Amniotic epithelial cell (primary cell): Measurements from ENCODE around the gene ANGEL2.
A peak's percentile ranks its signal among the peaks of the same experiment; 100 is the strongest.
"Not testable (repeated sequence)": the region's sequence is repeated elsewhere in the genome, so short reads cannot be mapped to it uniquely, and the experiment has no call there.

Source experiments
- DNase-seq: peaks from one replicate; pipeline ENCODE4 v3.0.0-alpha.2; 2010; ENCODE audit warnings: low read depth

The ANGEL2 gene, protein sequence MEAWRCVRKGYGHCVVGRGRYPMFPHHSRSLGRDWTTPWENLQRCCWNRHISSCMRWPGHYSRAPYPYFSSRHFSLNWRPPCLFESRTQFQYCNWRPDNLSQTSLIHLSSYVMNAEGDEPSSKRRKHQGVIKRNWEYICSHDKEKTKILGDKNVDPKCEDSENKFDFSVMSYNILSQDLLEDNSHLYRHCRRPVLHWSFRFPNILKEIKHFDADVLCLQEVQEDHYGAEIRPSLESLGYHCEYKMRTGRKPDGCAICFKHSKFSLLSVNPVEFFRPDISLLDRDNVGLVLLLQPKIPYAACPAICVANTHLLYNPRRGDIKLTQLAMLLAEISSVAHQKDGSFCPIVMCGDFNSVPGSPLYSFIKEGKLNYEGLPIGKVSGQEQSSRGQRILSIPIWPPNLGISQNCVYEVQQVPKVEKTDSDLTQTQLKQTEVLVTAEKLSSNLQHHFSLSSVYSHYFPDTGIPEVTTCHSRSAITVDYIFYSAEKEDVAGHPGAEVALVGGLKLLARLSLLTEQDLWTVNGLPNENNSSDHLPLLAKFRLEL

DNA sequence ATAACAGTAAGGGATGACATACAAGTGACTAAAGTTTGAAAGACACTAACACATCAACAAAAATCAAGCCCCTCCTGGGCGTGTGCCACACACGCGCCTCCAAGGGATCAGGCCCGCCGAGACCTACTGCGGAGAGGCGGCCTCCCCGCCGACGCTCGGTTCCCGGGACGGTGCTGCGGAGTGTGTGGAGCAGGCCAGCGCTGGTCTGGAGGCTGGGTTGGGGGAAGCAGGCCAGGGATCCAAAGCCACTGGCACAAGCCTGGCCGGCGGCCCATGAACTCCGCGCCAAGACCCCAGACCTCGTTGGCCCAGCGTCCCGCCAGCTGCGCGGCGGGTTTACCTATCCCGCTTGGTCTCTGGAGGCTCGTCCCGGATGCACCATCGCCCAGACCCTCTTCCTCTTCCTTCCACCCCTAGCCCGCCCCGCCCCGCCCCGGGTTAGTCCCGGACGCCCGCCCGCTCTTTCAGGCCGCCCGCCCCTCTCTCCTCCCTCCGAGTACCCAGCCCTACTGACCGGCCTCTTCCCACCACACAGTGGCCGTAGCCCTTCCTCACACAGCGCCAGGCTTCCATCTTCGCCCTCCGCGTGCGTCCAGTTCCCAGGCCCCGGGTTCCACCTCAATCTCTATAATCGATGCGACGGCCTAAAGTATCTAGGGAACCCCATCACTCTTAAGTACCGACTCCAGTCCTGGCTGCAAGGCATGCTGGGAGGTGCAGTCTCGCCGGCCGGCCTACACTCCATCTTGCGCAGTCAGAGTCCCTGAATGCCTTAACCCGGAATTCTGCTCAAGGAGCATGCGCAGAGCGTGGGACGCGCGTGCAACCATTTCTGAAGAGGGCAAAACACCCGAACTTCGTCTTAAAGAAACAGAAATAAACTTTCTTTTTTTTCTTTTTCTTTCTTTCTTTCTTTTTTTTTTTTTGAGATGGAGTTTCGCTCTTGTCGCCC, at the start of gene ANGEL2:
Gene ANGEL2 (minus strand): TSS at position 769 of the 952 bp plus-strand sequence. CDS start 196 bp downstream, at position 573.
- DNase-seq = peak; percentile 97

DNA sequence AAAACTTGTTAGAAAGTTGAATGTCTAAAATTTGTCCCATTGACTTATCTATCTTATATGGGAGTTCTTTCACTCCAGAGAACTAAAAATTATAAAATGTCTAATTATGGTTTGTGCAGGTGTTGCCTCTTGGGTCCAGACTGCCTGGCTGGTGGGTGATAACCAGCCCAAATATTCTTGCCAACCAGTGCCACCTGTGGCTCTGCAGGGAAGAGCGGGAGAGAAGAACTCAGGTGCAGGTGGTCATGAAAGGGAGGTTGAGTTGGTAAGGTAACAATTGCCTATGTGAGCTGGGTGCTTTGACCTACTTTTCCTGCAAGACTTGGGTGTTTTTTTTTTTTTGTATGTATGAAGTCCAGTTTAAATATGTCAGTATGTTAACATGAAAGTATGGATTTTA, 45.6 kb upstream of the ANGEL2 start:
- no peak for DNase-seq

DNA sequence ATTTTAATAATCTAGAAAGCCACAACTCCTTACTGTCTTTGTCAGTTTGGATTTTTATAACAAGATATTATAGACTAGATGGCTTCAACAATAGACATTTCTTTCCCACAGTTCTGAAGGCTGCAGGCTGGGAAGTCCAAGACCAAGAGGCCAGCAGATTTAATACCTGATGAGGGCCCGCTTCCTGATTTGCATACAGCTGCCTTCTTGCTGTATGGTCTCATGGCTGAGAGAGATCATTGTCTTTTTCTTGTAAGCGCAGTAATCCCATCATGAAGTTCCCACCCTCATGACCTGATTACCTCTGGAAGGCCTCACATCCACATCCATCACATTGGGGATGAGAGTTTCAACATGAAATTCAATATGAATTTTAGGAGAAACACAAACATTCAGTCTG, 45.2 kb upstream of the ANGEL2 start:
- no peak for DNase-seq

- DNase-seq = no peak
Observed at GRCh38 chr1:213057264-213058059, 41.8 kb upstream of the ANGEL2 start.

- no peak for DNase-seq
Observed at GRCh38 chr1:213055767-213056166, 40.1 kb upstream of the ANGEL2 start.

DNA sequence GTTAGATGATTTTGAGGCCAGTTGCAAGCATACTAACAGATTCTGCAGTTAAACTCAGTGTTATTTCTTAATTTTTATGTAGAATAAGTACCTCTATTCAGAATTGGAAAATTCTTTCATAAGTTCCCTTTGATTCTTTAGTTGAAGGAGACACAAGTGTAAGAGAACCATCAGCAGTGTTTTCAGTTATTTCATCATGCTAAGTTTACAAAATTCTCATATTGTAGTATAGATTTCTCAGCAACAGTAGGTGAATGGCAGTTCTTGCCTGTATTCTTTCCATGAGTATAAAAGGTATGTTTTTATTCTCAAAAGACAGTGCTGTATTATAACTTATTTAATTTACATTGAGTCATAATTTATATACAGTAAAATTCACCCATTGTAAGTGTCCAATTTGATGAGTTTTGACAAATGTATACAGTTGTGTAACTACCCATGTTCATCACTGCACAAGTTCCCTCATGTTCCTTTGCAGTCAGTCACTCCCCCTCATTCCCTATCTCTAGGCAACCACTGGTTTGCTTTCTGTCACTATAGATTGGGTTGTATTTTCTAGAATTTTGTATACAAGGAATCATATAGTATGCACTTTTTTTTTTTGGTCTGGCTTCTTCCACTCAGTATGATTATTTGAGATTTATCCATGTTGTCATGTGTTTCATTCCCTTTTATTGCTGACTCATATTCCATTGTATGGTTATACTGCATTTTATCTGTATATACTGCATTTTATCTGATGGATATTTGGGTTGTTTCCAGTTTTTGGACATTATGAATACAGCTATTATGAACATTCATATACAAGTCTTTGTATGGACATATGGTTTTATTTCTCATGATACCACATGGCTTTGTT, 39.3 kb upstream of the ANGEL2 start:
- DNase-seq = peak; percentile 63

DNA sequence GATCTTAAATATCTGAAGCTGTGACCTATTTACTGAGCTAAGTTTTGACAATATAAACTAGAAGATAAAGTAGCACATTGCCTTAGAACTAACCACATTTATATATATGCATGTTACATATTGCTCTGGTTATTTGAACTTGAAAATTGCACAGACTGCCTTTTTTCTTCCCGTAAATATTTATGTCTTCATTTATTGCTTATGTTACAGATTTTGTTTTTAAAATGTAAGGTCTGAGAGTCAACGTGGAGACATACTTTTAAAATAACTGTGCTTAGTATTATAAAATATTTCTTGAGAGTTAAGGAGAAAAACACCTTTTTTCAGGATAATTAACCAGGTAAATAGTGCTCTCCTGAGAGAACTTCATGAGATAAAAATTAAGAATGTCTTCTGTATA, 38.5 kb upstream of the ANGEL2 start:
- no peak for DNase-seq

DNA sequence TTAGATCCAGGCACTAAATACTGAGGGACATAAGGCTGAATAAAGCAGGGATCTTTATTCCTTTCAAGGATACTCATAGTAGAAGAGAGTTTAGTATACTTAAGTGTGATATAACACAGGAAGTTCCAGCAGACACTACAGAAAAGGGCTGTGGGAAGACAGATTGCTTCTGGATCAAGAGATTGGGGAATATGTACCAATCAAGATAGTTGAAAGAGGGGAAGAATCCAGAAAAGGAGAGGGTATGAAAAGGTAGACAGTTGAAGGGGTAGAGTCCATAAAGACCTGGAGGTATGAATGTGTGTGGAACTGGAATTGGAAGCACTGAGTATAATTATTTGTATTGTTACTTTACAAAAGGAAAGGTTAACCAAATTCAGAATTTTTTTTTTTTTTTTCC, 37.8 kb upstream of the ANGEL2 start:
- DNase-seq = no peak

DNA sequence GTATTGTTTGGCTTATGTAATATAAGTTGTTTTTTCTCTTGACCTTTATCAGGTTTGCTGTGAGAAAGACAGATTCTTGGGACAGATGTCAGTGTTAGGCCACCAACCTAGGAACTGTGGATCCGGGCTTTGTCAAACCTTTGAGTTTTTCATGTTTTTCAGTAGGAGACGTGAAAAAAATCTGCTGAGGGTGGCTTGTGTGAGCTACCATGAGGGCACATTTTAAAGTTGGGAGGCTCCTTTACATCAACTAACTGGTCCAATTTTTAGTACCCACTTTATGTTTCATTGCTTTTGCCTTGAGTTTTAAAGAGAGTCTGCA, 36.2 kb upstream of the ANGEL2 start:
- no peak for DNase-seq

DNA sequence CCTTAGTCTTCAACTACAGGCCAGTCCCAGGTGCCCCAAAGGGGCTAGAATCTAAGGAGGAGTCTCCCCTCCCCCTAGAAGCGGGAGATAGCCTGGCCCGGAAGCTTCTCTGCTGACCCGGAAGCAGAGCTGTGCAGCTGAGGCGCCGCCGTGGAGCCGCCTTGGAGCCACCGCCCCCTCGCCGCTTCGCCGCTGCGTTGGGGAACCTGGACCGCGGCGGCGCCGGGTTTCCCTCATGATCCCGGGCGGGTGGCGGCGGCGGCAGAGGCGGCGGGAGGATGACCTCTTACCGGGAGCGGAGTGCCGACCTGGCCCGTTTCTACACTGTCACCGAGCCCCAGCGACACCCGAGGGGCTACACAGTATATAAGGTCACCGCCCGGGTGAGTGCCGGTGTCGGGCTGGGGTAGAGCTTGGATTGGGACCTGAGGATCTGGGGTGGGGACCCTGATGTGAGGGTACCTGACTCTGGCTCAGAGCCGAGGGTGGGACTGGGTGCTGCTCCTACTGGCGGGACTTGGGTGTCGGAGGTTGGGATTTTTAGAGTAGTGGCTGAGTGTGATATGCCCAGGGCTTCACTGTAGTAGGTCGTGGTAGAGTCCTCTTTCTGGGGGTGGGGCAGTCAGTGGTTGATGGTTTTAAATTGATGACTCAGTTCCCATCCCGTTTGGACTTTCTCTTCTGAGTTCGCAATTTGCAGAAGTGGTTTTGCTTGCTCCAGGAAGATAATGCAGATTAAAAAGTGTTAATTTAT, 35.6 kb upstream of the ANGEL2 start, which contains the start of gene RPS6KC1:
Gene RPS6KC1 (plus strand): TSS at position 115 of the 754 bp plus-strand sequence. CDS start 164 bp downstream, at position 279.
- DNase-seq = peak; percentile 77

GRCh38 chr1:213050745-213051126, 35.1 kb upstream of the ANGEL2 start:
- DNase-seq = no peak

DNA sequence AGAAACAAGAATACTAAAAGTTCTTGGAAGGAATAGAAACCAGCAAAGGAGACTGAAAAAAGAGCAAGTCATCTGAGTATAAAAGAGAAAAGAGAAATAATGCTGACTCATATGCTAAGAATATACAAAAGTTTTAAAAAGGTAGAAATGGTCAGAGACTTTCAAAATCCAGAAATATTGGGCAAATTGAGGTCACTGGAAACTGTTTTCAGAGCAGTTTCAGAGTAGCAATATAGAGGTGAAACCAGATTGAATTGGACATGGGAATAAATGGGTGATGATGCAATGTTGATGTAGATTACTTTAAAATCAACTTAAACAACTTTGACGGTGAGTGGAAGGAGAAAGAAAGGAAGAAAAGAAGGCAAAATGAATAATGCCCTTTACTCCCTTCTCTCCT, 33.6 kb upstream of the ANGEL2 start:
- DNase-seq = no peak

DNA sequence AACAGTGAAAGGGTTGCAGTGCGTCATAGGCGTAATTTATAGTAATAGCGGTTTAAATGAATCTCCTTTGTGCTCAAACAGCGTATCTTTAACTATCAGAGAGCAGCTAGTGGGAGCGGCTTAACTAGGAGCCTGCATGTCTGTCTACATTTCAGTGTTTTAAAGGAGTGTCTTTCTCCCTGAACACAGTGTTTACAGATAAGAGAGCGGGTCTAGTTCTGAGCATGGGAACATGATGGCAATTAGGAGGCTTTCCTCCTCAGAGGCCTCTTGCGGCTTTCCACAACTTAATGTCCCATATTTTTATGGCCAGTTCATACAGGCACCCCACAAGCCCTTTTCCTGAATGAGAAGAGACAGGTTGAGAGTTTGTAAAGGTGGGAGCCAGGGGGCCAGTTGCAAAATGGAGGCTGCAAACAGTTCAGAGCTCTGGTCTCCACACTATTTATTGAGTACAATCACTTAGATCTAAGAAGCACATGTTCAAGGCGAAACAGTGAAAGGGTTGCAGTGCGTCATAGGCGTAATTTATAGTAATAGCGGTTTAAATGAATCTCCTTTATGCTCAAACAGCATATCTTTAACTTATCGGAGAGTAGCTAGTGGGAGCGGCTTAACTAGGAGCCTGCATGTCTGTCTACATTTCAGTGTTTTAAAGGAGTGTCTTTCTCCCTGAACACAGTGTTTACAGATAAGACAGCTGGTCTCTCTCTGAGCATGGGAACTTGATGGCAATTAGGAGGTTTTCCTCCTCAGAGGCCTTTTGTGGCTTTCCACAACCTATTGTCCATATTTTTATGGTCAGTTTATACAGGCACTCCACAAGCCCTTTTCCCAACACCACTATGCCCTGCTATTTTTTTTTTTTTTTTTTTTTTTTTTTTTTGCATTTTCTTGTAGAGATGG, 29.9 kb upstream of the ANGEL2 start:
- peak; percentile 76 for DNase-seq

GRCh38 chr1:213041443-213041842, 25.8 kb upstream of the ANGEL2 start:
- DNase-seq = peak; percentile 64

DNA sequence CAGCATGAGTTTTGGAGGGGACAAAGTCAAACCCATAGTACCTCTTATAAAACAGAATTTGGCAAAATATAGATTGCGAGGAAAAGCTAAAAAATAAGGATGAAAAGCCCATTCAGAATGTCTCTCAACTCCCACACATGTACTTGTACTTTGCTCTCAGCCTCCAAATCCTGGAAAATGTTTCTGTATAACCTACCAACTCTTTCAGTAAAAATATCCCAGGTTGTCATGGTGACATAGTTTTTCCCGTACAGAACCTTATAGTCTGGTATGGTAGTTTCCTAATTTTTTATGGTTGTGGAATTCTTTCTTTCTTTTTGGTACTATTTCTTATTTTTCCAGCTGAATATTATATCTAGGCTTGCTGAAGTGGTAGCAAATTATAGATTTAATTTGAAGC, 19.9 kb upstream of the ANGEL2 start:
- DNase-seq = no peak

DNA sequence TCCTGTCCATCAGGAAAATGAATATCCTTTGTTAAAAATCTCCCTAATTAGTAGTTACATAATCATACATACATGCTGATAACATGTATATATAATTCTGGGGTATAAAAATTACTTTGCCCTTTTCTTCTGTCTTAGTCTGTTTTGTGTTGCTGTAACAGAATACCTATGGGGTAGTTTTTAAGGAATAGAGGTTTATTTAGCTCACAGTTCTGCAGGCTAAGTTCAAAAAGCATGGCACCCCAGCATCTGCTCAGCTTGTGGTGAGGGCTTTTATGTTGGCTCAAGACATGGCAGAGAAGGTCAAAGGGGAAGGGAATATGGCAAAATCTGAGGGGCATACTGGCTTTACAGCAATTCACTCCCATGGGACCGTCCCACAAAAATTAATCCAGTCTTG, 19.0 kb upstream of the ANGEL2 start:
- no peak for DNase-seq

DNA sequence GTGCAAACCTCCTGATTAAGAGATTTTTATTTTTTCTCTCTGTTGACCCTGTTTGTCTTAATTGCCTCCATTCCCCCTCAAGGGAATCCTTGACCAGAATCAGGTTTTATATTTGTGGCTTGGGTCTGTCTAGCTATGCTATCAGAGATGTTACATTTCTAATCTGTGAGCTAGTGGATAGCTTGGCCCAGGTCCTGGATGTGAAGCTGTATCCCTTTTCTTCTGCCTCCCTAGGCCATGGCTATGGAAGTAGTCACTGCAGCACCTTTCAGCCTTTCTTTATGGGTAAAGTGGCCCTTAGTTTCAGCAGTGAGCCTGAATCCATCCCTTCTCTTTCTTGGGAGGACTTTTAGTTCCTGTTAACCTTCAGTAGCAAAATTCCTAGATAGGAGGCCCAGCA, 17.0 kb upstream of the ANGEL2 start:
- no peak for DNase-seq

DNA sequence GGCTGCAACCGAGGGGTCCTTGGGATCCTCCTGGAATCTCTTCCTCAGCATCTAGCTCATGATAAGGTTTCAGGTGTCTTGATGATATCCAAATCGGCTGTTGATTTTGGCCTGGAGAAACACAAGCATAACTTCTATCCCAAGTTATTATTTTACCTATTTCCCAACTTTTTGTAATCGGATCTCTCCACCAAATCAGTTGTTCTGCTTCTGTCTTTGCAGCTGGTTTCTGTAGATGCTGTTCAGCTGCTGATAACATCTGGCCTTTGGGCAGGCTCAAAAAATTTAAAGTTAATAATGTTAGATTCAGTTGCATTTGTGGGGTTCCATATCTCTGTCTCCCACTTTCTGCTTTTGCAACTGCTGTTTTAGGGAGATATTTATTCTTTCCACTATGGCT, 11.4 kb upstream of the ANGEL2 start:
- DNase-seq = not testable (repeated sequence)

DNA sequence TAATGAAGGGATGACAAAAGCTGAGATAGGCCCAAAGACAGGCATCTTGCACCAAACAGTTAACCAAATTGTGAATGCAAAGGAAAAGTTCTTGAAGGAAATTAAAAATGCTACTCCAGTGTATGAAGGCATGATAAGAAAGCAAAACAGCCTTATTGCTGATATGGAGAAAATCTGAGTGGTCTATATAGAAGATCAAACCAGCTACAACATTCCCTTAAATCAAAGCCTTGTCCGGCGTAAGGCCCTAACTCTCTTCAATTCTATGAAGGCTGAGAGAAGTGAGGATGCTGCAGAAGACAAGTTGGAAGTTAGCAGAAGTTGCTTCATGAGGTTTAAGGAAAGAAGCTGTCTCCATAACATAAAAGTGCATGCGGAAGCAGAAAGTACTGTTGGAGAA, 4.3 kb upstream of the ANGEL2 start:
- no peak for DNase-seq
